Sigmoid colon (tissue), 3 donors: Measurements from ENCODE around the gene HOXB8.

Source experiments
- CTCF ChIP-seq, 4 experiments: fragments of 450-650 bp in 3 of 4; fragments of 200-600 bp in 1 of 4; IDR thresholded peaks; one replicate each; pipeline ENCODE4 v1.5.1; 2016 to 2019; ENCODE audit warnings: antibody characterized with exemption in 4 of 4, mild to moderate bottlenecking in 3 of 4, moderate library complexity in 2 of 4
- POLR2A ChIP-seq, 2 donors: fragments of 450-650 bp; IDR thresholded peaks; one replicate each; pipeline ENCODE4 v1.6.1; 2016; ENCODE audit warnings: antibody characterized with exemption in 2 of 2, mild to moderate bottlenecking in 2 of 2, moderate library complexity in 2 of 2

GRCh38 chr17:48624544-48625494 lies 9.7 kb upstream of the HOXB8 start:
- no peak for TF ChIP-seq CTCF (IDR thresholded peaks at IDR 0.05)
- no peak for TF ChIP-seq POLR2A (IDR thresholded peaks at IDR 0.05)
